ENCODE results near the gene OPRL1. TPM values are rescaled to one million over a fixed set of nuclear protein-coding genes. Genes with fewer than 3 reads are reported as not detected.

Gene OPRL1
- total RNA-seq, 1 donor from 2014 or later, result 1.3 TPM

DNA sequence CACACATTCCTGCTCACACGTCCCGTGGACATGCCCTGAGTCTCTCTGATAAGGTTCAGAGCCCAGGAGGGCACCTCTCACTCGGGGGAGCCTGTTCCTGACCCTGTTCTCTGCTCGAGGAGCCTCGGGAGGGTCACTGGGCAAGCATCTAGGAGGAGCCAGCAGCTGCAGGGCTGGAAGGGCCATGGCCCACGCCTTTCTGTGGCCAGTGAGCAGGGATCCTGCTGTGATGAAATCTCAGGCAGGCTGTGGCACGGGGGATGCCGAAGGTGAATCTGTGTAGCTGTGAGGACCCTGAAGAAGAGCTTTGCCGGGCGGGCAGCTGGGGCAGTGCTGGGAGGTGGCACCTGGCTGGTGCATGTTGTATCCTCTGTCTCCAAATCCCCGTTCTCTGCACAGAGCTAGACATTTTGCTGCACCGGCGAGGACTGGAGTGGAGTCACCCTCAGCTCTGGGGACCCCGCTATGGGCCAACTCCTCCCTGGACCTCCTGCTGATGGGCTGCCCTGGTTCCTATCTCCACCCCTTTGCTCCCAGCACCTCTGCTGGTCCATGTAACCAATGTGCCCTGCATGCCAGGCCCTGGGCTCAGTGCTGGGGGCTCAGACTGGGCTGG, 34.6 kb downstream of the OPRL1 start:
- peak; percentile 65 for DNase-seq (ENCODE audit: low spot score)

DNA sequence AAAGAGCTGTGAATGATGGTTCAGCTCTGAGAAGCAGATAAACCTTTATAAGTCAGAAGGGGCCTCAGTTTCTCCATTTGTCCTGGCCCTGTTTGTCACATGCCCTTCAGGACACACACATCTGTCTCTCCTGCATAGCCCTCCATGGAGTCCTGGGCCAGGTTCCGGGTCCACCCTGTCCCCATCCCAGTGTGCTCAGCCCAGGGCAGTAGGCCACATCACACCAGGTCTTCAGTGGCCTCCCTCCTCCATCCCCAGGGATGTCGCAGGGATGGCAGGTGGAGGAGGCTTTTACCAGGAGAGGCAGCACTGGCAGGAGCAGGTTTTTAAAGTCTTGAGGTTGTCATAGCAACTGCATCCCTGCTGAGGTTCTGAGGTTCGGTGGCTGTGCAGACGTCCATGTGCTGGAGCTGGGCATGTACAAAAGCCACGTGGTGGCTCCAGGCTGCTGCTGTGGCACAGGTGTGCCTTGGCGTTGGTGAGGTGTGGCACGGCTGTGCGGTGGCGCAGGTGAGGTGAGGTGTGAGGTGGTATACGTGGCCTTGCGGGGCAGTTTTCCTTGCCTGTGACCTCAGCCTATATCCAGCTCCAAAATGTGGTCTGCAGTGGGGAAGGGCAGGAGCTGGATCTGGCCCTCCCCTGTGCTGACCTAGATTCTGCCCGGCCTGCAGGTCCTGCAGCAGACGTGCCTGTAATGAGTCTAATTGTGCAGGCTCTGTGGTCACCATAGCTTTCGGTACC, 35.5 kb downstream of the OPRL1 start:
- peak; percentile 75 for DNase-seq (ENCODE audit: low spot score)

DNA sequence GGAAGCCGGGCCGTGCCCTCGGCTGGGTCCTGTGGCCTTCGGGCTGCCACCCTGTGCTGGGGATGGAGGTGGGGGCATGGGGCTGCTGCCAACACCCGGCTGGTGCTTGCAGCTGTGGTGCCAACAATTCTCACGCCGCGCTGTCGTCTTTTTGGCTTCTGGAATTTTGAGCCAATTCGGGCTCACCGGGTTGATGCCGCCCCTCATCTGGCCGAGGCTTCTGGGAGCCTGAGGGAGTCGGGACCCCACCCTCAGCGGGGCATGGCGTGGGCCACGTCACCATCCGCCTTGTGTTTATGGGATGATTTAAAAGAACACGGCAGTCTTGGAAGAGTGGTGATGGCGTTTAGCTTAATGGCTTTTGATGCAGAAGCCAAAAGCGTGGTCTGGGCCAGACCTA, 36.1 kb downstream of the OPRL1 start:
- DNase-seq (ENCODE audit: low spot score), result peak; percentile 76

DNA sequence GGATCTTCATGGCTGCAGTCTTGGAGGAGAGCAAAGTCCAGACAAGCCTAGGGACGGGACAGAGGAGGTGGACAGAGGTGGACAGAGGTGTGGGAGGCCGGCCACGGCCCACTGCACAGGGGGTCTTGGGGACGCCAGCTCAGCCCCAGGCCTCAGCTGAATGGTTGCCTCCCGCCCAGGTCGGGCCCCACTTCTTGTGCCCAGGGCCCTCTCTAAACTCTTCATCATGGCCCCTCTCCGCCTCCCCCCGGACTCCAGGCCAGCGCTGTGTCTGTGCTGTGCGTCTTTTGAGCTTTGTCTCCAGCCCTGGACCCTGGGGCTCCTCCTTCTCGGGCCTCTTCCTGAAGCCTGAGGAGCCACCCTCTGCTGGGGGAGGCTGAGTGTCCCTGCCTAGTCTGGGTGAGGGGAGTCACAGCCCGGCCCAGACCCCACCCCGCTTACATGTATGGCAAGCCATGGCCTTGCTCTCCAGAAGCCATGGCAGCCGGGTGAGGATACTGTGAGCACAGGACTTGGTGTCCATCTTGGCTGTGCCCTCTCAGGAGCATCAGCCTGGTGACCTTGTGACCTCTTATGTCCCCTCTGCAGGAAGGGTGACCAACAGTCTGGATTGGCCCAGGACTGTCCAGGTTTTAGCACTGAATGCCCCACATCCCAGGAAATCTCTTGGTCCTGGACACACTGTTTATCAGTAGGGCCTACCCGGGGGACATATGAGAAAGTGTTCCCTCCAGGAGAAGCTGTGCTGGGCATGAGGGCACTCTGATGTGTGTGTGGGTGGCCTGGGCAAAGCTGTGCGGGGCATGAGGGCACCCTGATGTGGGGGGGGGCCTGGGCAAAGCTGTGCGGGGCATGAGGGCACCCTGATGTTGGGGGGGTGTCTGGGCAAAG, 36.9 kb downstream of the OPRL1 start:
- DNase-seq (ENCODE audit: low spot score), result peak; percentile 77

DNA sequence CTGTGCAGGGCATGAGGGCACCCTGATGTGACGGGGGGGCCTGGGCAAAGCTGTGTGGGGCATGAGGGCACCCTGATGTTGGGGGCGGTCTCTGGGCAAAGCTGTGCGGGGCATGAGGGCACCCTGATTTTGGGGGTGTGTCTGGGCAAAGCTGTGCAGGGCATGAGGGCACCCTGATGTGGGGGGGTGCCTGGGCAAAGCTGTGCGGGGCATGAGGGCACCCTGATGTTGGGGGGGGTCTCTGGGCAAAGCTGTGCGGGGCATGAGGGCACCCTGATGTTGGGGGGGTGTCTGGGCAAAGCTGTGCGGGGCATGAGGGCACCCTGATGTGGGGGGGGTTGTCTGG, 37.5 kb downstream of the OPRL1 start:
- DNase-seq (ENCODE audit: low spot score), result peak; percentile 4

DNA sequence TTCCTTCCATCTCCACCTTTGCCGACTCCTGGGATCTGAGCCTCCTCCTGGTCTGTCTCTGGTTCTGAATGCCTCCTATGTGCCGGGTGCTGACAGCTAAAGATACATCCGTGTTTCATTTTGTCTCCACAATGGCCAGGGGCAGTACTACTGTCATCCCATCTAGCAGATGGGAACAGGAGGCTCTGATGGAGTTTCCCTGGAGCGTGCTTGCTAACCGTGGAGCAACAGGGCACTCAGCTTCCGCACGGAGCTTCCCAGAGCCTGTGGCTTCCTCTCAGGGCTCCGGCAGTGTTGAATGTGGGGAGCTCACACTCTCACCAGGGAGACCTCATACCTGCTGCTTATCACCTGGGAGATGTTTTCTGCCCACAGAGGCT, 39.4 kb downstream of the OPRL1 start:
- peak; percentile 84 for DNase-seq (ENCODE audit: low spot score)

DNA sequence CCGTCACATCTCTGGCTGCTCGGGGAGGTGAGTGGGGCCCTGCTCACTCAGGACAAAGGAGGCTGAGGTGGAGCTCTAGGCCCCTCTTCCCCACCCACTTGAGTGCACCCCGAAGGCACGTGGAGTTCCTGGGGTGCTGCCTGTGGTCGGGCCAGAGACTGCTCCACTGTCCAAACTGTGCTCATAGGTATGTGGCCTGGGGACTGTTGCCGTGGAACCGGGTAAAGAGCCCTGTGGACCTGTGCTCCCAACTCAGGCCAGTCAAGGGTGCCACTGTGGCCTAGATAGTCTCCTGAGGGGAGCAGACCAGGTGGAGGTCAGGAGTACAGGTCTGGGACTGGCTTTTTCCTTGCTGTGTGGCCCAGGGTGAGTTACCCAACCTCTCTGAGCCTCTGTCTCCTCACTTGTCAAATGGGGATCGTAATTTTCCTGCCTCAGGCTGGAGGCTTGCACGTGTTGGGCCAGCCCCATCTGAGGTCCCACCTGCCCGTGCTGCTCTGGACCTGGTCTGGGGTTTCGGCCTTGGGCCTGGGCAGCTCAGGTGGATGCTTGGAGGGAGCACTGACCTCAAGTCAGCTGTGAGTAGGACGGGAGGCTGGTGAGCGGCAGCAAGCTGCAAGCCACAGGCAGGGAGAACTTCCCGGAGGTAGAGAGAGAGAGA, 39.9 kb downstream of the OPRL1 start:
- peak; percentile 55 for DNase-seq (ENCODE audit: low spot score)

DNA sequence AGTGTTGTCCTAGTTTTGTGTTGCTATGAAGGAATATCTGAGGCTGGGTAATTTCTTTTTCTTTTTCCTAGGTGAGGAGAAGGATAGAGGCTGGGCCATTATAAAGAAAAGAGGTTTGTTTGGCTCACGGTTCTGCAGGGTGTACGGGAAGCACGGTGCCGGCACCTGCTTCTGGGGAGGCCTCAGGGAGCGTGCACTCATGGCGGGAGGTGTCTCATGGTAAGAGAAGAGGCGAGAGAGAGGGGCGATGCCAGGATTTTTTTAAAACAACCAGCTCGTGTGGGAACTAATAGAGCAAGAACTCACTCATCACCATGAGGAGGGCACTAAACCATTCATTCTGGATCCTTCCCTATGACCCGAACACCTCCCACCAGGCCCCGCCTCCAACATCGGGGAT, 41.7 kb downstream of the OPRL1 start:
- DNase-seq (ENCODE audit: low spot score), result peak; percentile 57

DNA sequence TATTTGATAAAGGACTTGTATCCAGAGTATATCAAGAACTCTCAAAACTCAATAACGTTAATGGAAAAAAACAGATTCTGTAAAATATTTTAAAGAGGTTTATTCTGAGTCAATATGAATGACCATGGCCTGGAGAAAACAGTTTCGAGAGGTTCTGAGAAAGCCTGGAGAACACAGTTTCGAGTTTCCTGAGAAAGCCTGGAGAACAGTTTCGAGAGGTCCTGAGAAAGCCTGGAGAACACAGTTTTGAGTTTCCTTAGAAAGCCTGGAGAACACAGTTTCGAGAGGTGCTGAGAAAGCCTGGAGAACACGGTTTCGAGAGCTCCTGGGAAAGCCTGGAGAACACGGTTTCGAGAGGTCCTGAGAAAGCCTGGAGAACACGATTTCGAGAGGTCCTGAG, 43.0 kb downstream of the OPRL1 start:
- DNase-seq (ENCODE audit: low spot score), result peak; percentile 9

DNA sequence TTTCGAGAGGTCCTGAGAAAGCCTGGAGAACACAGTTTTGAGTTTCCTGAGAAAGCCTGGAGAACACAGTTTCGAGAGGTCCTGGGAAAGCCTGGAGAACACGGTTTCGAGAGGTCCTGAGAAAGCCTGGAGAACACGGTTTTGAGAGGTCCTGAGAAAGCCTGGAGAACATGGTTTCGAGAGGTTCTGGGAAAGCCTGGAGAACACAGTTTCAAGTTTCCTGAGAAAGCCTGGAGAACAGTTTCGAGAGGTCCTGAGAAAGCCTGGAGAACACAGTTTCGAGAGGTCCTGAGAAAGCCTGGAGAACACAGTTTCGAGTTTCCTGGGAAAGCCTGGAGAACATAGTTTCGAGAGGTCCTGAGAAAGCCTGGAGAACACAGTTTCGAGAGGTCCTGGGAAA, 43.6 kb downstream of the OPRL1 start:
- DNase-seq (ENCODE audit: low spot score), result peak; percentile 22

DNA sequence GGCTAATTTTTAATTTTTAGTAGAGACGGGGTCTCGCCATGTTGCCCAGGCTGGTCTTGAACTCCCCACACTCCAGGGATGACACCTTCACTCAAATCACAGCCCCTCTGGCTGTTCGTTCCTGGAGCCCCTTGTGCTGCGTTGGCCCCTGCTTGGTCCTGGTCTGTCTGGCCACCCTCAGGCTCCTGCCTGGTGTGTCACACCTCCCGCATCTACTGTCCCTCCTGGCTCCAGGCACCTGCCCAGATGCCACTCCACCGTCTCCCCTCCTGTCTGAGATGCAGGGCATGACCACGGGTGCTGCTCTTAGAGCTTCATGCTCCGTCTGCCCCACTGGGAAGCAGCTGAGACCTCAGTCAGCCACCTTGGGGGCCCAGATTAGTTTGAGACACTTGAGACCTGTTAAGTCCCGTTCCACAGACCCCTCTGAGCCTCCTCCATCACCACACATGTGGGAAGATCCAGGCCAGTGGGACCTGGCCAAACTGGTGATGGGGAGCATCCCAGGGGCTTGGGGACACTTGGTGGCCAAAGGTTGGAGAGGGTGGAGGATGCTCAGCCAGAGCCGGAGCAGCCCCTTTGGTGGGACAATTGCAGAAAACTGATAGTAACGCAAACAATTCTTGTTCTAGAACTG, 49.4 kb downstream of the OPRL1 start:
- peak; percentile 57 for DNase-seq (ENCODE audit: low spot score)

DNA sequence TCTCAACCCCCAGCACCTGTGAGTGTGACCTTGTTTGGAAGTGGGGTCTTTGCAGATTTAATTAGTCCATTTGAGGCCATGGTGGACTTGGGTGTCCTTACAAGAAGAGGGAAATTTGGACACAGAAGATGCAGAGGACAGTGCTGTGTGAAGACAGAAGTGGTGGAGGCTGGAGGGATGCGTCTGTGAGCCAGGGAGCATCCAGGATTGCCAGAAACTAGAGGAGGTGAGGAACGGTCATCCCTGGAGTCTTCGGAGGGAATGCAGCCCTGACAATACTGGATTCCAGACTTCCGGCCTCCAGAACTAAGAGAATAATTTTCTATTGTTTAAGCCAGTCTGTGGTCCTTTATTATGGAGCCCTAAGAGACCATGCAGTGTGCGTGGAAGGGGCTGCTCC, 50.4 kb downstream of the OPRL1 start:
- DNase-seq (ENCODE audit: low spot score), result peak; percentile 79

DNA sequence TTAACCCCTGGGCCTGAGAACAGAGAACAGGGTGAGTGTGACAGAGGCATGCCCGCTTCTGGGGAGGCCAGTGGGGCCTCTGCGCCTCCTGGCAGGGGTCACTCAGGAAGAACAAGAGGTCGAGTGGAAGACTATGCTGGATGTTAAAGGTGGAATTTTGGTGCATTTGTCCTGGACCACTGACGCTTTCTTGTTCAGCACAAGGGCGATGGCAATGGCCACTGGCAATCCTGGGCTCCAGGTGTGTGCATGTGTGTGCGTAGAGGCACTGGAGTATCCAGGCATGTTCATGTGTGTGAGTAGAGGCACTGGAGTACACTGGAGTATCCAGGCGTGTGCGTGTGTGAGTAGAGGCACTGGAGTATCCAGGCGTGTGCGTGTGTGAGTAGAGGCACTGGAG, 51.0 kb downstream of the OPRL1 start:
- peak; percentile 43 for DNase-seq (ENCODE audit: low spot score)

DNA sequence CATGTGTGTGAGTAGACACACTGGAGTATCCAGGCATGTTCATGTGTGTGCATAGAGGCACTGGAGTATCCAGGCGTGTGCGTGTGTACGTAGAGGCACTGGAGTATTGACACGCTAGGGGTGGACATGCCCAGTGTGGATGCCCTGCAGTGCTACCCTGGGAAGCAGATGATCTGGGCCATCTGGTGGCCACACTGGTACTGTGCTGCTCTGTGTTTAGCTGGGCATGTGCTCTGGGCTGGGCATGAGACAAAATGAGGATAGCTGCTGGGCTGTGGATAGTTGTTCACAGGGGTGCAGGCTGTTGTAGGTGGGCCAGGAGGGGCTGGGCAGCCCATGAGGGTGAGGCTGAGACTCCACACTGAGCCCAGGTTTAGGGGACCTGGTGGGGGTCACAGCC, 51.5 kb downstream of the OPRL1 start:
- DNase-seq (ENCODE audit: low spot score), result peak; percentile 51

DNA sequence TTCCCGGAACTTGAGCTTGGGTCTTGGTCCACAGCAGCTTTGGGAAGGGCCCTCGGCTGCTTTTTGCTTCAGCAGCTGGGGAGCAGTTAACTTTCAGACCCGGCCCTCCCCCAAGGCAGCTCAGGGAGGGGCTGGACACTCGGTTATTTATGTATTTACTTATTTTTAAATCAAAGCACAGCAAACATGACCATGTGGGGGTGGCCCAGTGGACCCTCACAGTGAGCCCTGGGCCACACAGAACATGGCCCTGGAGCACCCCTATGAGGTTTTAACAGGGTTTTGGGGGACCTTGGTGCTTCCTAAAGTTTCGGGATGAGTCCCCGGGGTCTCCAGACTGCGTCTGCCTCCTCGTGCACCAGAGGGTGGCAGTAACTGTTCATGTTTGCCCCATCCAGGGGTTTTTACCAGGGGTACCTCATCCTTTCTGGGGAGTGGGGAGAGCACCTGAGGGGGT, 54.1 kb downstream of the OPRL1 start:
- DNase-seq (ENCODE audit: low spot score), result peak; percentile 78

DNA sequence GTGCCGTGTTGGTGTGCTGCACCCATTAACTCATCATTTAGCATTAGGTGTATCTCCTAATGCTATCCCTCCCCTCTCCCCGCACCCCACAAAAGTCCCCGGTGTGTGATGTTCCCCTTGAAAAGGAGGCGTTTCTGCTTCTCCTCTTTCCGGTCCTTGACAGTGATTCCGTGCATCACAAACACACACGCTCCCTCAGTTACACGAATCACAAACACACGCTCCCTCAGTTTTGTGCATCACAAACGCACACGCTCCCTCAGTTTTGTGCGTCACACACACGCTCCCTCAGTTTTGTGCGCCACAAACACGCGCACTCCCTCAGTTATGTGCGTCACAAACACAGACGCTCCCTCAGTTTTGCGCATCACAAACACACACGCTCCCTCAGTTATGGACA, 54.9 kb downstream of the OPRL1 start:
- DNase-seq (ENCODE audit: low spot score), result peak; percentile 24

DNA sequence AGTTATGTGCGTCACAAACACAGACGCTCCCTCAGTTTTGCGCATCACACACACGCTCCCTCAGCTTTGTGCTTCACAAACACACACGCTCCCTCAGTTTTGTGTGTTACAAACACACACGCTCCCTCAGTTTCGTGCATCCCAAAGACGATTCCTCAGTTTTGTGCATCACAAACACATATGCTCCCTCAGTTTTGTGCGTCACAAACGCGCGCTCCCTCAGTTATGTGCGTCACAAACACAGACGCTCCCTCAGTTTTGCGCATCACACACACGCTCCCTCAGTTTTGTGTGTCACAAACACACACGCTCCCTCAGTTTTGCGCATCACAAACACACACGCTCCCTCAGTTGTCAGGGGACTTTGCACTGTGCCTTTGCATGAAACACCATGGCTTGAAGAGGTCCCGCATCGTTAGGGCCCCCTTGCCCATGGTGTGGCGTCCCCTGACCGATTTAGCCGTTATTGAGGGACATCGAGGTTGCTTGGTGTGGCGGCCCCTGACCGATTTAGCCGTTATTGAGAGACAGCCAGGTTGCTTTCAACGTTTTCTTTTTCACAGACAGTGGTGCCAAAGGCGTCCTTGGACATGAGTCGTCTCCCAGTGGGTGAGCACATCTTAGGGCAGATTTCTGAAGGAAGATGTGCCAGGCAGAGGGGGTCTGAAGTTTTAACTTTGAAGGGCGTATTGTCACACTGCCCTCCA, 56.3 kb downstream of the OPRL1 start:
- DNase-seq (ENCODE audit: low spot score), result peak; percentile 71

DNA sequence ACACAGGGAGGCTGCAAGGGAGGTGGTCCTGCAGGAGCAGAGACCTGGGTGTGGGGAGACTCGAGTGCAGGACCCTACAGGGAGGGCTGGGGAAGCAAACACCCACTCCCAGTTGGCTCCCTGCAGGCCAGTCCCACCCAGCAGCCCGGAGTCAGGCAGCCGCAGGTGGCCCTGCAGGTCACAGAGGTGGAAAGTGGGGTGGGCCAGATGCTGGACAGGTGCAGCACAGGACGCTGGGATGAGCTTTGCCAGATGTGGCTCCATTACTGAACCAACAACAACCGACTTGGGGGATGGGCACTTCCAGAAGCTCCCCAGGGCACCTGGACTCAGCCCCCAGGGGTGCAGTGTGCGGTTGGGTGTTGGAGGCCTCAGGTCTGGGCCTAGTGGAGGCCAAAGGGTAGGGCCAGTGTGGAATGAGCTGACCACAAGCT, 57.7 kb downstream of the OPRL1 start:
- DNase-seq (ENCODE audit: low spot score), result peak; percentile 28

DNA sequence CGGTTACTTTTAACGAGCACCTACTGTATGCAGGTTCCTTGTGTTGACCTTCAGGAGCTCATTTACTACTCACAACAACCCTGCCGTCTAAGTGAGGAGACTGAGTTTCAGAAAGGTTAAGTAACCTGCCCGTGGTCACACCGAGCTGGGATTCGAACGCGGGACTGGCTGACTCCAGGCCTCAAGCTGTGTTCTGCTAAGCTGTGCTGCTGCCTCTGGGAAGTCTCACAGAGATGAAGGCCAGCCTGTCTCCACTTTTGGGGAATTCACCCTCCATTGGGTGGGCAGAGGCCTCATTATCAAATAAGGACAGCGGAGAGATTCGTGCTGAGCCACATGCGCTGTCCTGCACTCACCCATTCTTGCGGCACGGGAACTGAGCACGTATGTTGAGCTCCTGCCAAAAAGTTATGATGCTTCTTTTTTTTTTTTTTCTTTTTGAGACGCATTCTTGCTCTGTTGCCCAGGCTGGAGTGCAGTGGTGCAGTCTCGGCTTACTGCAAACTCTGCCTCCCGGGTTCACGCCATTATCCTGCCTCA, 58.5 kb downstream of the OPRL1 start:
- peak; percentile 86 for DNase-seq (ENCODE audit: low spot score)
